SK-N-MC (cell line): ENCODE measurements around the gene PRAME.

Source experiments
- DNase-seq: peaks from one replicate; pipeline ENCODE4 v3.0.0-alpha.2; 2011; ENCODE audit warnings: low read depth, low spot score
- H3K27ac ChIP-seq: fragments of 200-600 bp; sonication (generic); 2 replicates; pipeline ENCODE4 v1.5.1; 2016; ENCODE audit warnings: mixed run types
- H3K36me3 ChIP-seq: fragments of 200-600 bp; sonication (generic); 2 replicates; pipeline ENCODE4 v1.6.1; 2017; ENCODE audit warnings: antibody characterized with exemption, low read length, mixed read lengths; ENCODE audit not compliant: insufficient read depth
- H3K4me3 ChIP-seq: fragments of 200-600 bp; sonication (generic); 2 replicates; pipeline ENCODE4 v1.5.1; 2016
- H3K9ac ChIP-seq: fragments of 200-600 bp; sonication (generic); 2 replicates; pipeline ENCODE4 v1.8.0; 2017; ENCODE audit warnings: mixed run types, mixed read lengths; ENCODE audit not compliant: insufficient read length
- H3K9me3 ChIP-seq: fragments of 200-600 bp; sonication (generic); 2 replicates; pipeline ENCODE4 v1.6.1; 2017; ENCODE audit warnings: low read depth, mild to moderate bottlenecking, antibody characterized with exemption, low read length, moderate library complexity, mixed read lengths
- EZH2 ChIP-seq: fragments of 200-600 bp; sonication (generic); IDR thresholded peaks from one replicate; pipeline ENCODE4 v1.6.1; 2017; ENCODE audit warnings: antibody characterized with exemption
- FOXP2 ChIP-seq: optimal IDR thresholded peaks from 2 replicates; pipeline ENCODE3; 2011; ENCODE audit warnings: mild to moderate bottlenecking, moderate library complexity; ENCODE audit not compliant: insufficient read depth; ENCODE audit errors: extremely low read length, control extremely low read depth
- POLR2AphosphoS5 ChIP-seq: IDR thresholded peaks from 2 replicates; pipeline ENCODE4 v1.6.1; 2012; ENCODE audit warnings: mild to moderate bottlenecking, low read depth, low read length, borderline replicate concordance

Gene PRAME

GRCh38 chr22:22595001-22595835 is 36.2 kb upstream of the PRAME start:
- TF ChIP-seq EZH2: no peak
- no peak for TF ChIP-seq POLR2AphosphoS5
- TF ChIP-seq FOXP2: no peak
- Histone ChIP-seq H3K4me3 (no peak overlapping the region), H3K36me3 (no peaks in the 10 kb centered on the region), H3K27ac (no peak overlapping the region), H3K9ac (no peak overlapping the region), H3K9me3 (no peaks in the 10 kb centered on the region)
- no peak for DNase-seq

- no peak for DNase-seq
- Histone ChIP-seq H3K9me3 (no peaks in the 10 kb centered on the region), H3K4me3 (no peak overlapping the region), H3K9ac (no peak overlapping the region), H3K27ac (no peak overlapping the region), H3K36me3 (no peaks in the 10 kb centered on the region)
- TF ChIP-seq POLR2AphosphoS5: no peak
- no peak for TF ChIP-seq FOXP2
- TF ChIP-seq EZH2: no peak
Observed at GRCh38 chr22:22593964-22594656, 35.0 kb upstream of the PRAME start.

GRCh38 chr22:22593250-22593649 is 34.2 kb upstream of the PRAME start:
- Histone ChIP-seq H3K9ac (no peak overlapping the region), H3K9me3 (no peaks in the 10 kb centered on the region), H3K36me3 (no peaks in the 10 kb centered on the region), H3K4me3 (no peak overlapping the region), H3K27ac (no peak overlapping the region)
- TF ChIP-seq POLR2AphosphoS5 (no peak), EZH2 (no peak), FOXP2 (no peak)
- DNase-seq: no peak

- Histone ChIP-seq H3K9me3 (no peaks in the 10 kb centered on the region), H3K27ac (no peak overlapping the region), H3K36me3 (no peaks in the 10 kb centered on the region), H3K4me3 (no peak overlapping the region), H3K9ac (no peak overlapping the region)
- DNase-seq: no peak
- TF ChIP-seq POLR2AphosphoS5: no peak
- no peak for TF ChIP-seq EZH2
- no peak for TF ChIP-seq FOXP2
Observed at GRCh38 chr22:22591348-22592299, 32.6 kb upstream of the PRAME start.

- Histone ChIP-seq H3K9ac (no peak overlapping the region), H3K4me3 (no peak overlapping the region), H3K9me3 (no peaks in the 10 kb centered on the region), H3K27ac (no peak overlapping the region), H3K36me3 (no peaks in the 10 kb centered on the region)
- no peak for TF ChIP-seq POLR2AphosphoS5
- TF ChIP-seq EZH2: no peak
- TF ChIP-seq FOXP2: no peak
- no peak for DNase-seq
Observed at GRCh38 chr22:22590136-22590891, 31.2 kb upstream of the PRAME start.

GRCh38 chr22:22588485-22589164 is 29.6 kb upstream of the PRAME start:
- H3K27ac ChIP-seq: no peak overlapping the region
- no peak overlapping the region for H3K4me3 ChIP-seq
- no peak for TF ChIP-seq POLR2AphosphoS5
- no peaks in the 10 kb centered on the region for H3K9me3 ChIP-seq
- no peak overlapping the region for H3K9ac ChIP-seq
- H3K36me3 ChIP-seq: no peaks in the 10 kb centered on the region
- DNase-seq: no peak

- H3K27ac ChIP-seq: no peak overlapping the region
- TF ChIP-seq POLR2AphosphoS5 (no peak), FOXP2 (no peak), EZH2 (no peak)
- H3K36me3 ChIP-seq: no peaks in the 10 kb centered on the region
- H3K9ac ChIP-seq: no peak overlapping the region
- no peak overlapping the region for H3K4me3 ChIP-seq
- no peaks in the 10 kb centered on the region for H3K9me3 ChIP-seq
- no peak for DNase-seq
Observed at GRCh38 chr22:22587577-22588188, 28.6 kb upstream of the PRAME start.
